ENCODE measurements around the gene DLG4.

The DLG4 gene

DNA sequence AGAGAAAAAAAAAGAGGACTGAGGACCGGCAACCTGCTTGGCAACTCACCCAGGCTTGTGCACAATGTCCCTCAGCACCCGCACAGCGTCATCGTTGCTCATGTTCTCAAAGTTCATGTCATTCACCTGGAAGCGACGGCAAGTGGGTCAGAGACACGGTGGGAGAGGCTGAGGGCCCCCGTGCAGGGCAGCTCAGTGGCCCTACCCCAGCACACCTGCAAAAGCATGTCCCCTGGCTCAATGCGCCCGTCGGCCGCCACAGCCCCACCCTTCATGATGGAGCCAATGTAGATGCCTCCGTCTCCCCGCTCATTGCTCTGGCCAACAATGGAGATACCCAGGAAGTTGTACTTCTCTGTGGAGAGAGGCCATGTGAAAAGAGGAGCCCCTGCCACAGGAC is 9.3 kb upstream of the DLG4 start:
- no peak for DNase-seq

DNA sequence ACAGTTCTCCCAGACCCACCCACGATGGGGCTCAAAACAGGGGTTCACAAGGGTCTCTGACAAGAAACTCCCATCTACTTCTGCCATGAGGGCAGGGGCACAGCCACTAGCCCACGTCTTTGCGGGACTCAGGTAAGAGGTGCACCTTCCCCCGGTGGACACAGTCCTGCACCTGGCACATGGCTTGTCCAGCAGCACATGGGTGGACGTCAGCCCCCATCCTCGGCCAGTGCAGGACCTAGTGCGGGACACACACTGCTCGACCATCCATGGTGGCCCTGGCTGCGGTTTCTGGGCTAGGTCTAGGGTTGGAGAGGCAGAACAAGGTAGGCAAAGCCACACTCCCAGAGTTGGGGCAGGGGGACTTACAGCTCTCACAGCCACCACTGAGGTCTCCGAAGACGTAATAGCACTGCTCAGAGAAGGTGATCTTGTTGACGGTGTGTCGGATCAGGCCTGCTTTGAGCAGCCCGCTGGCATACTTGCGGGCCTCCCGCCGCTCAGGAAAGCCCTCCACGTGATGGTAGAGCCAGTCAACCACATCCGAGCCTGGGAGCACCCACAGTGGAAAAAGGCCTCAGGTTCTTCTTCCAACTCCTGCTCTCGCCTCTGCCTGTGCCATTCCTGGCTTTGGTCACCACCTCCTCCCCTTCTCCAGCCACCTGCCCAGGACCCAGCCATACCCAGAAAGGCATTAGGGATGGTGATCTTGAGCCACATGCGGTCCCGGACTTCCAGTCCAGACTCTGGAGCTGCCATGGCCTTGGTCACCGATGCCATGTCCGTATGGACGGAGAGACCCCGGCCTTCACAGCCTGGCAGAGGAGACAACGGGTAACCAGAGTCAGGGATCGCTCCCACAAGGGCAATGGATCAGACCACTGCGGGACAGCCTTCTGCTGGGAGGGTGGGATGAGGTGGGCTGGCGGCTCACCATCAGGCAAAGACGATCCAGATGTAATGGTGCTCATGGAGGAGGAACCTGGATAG is 7.4 kb upstream of the DLG4 start:
- DNase-seq, result no peak

DNA sequence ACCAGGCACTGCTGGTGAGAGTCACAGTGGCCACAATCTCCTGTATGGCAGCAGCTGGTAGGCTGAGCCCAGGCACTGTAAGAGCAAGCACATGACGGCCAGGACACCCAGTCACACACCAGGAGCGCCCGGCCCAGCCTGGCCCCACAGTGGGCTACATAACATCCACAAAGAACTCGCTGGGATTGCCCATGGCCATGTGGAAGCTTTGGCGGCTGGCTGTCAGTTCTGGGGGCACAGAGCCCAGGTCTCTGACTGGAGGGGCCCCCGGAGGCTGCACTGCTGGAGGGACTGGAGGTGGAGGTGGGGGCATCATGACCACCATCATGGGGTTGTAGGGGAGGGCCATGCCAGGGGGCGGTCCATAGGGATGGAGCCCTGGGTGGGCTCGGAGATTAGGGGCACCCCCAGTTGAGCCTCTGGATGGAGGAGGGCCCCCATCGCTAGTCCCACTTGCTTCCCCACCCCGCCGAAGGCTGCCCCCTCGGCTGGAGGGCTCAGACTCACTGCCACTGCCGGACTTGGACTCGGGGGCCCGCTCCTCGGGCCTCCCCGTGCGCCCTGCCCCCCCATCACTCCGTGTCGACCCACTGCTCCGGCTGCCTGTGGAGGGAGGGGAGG is 6.2 kb upstream of the DLG4 start:
- no peak for DNase-seq

DNA sequence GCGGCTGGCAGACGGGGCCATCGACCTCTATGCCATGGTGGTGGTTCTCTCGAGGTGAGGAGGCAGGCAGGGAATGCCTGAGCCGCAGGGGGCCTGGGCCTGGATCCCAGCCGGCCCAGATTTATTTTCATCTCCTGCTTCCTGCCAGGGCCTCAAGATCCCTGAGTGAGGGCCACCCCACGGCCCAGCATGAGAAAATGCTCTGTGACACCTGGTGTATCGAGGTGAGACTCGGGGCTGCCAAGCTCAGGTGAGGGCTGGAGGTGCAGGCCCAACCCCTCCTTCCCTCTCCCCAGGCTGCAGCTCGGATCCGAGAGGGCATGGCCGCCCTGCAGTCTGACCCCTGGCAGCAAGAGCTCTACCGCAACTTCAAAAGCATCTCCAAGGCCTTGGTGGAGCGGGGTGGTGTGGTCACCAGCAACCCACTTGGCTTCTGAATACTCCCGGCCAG is 5.0 kb upstream of the DLG4 start:
- DNase-seq, result no peak

DNA sequence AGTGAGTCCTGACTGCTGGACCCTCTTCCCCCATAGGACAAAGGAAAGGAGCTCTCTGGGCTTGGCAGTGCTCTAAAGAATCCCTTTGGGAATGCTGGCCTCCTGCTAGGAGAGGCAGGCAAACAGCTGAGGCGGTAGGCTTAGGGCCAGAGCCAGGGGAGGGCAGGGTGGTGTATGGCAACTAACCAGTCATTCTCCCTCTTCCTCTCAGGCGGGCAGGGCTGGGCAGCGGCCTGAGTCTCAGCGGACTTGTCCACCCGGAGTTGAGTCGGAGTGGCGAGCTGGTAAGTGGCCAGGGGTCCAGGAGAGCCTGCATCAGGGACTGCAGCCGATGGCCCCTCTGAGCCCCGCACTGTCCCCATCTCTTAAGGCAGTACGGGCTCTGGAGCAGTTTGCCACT is 4.5 kb upstream of the DLG4 start:
- DNase-seq, result no peak

DNA sequence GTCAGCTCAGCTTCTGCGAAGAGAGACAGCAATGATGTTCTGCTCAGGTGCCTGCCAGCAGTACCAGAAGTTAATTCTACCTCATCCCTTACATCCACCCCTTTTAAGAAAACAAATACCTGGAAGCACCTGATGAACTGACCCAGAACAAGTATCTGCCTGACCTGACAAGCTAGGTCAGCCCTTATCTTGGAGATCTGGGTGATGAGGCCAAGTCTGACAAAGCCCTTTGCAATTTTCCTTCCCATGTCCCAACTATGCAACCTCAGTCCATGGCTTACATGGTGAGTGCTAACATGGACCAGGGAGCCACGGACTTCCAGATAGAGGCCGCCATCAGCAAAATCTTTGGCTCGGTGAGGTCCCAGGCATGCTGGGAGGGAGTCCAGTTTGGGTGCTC is 3.7 kb upstream of the DLG4 start:
- DNase-seq, result no peak

DNA sequence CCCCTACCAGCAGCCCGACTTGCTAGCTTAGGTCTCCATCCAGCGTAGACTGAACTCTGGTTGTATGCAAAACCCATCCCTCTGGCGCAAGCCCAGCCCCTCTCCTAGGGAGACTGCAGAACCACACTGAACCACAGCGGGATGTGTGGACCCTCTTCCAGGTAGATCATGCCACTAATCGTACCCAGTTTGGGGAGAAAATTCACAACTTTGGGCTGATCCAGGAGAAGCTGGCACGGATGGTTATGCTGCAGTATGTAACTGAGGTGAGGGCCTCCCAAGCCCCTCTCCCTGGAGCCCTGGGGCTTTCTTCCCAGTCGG is 3.3 kb upstream of the DLG4 start:
- no peak for DNase-seq

DNA sequence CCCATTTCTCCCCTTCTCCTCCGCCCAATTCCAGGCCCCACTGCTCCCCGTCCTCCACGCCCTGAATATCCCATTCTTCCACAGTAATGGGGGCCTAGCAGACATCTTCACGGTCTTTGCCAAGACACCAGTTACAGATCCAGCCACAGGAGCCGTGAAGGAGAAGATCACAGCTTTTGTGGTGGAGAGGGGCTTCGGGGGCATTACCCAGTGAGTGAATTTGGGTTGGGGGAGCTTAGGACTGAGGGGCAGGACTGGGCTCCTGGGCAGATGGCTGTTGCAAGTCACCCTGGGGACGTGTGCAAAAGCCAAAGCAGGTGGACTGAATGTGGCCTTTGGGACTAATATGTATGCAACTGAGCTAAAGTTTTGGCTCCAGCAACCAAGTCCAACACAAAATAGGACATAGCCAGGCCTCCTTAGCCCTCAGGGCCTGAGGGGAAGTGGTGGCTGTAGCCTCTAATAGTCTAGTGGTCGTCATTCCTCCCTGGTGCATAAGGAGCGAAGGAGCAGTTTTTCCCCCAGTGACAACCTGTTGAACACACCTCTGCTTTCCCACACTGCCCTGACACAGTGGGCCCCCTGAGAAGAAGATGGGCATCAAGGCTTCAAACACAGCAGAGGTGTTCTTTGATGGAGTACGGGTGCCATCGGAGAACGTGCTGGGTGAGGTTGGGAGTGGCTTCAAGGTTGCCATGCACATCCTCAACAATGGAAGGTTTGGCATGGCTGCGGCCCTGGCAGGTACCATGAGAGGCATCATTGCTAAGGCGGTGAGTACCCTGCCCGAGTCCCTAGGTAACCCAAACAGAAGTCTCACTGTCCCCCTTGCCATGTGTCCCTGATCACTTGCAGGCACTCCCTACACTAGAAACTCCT is 2.7 kb upstream of the DLG4 start:
- DNase-seq, result no peak

DNA sequence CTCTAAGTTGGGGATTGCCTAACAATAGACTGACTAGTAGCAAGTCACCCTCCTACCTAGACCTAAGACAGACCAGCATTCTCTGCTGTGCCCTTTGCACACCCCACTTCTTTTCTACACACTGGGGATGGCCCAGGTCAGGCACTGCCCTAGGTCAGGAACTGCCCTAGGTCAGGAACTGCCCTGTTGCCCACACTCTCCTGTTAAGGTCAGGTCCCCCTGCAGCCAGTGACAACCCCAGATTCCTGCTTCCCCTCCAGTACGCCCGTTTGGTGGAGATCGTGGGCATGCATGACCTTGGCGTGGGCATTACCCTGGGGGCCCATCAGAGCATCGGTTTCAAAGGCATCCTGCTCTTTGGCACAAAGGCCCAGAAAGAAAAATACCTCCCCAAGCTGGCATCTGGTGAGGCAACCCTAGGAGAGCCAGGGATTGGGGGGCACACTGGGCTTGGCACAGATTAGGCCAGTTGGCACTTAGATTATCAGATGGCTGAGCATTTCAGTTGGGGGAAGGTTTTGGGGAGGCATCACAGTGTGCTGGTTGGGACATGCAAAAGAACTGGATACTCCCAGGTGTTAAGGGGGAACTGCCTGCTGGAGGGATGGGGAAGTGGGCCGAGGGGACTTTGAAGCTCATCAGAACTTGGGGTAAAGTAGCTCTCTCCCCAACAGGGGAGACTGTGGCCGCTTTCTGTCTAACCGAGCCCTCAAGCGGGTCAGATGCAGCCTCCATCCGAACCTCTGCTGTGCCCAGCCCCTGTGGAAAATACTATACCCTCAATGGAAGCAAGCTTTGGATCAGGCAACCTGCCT is 1.8 kb upstream of the DLG4 start:
- DNase-seq, result no peak

DNA sequence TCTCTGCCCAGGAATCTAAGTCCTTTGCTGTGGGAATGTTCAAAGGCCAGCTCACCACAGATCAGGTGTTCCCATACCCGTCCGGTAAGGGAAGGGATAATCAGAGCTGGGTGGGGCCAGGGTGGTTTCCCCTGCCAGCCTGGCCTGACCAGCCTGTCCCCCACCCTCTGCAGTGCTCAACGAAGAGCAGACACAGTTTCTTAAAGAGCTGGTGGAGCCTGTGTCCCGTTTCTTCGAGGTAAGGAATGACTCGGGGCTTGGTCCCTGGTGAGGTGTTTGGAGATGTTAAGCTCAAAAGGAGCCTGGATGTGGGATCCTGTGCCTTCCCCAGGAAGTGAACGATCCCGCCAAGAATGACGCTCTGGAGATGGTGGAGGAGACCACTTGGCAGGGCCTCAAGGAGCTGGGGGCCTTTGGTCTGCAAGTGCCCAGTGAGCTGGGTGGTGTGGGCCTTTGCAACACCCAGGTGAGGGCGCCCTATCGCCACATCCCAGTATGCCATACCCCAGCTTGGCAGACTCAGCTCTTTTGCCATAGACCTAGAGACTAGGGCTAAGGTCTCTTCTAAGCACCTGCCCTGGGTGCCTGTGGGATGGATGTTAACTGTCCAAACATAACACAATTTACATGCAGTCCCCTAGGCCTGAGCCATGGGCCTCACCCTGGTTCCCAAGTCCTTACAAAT is 1.1 kb upstream of the DLG4 start:
- DNase-seq, result peak; percentile 48 to 55

DNA sequence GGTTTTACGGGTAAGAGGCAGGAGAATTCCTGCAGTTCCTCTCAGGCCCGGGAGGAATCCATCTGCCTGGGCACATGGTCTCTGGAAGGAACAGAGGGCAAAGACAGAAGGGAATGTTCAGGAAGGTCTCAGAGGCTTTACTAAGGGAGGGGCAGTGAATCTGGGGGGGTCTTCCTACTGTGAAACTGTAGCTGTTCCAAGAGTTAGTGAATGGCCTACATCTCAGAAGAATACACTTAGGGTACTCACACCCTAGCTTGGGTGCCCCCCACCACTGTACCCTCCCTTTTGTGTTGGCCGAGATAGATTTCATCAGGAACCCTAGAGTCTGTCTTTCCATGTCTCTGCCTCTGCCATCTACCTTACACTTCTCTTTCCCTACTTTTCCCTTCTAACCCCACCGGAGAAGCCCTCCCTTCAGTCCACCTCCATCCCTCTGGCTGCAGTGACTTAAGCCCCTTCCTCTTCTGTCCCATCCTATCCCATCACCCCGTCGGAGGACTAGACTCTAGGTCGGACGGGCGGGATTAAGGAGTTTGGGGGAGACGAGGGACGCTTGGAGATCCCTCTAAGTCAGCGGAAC is 316 bp downstream of the DLG4 start:
- DNase-seq, result no peak

DNA sequence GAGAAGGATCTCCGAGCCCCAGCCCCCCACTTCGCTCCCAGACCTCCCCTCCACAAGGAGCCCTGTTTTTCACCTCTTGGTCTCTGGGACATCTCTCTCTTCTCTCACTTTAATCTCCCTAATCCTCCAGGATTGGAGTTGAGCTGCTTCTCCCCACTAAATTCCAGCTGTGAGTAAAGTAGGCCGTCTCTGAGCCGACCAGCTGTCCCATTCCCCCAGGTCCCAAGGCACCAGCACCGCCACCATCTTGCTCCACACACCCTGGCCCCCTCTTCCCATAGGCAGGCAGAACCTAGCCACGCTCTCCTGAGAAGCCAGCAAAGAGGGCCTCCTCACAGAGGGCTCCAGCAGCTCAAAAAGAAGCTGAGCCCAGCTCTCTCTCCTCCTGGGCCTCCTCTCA is 878 bp downstream of the DLG4 start:
- no peak for DNase-seq

DNA sequence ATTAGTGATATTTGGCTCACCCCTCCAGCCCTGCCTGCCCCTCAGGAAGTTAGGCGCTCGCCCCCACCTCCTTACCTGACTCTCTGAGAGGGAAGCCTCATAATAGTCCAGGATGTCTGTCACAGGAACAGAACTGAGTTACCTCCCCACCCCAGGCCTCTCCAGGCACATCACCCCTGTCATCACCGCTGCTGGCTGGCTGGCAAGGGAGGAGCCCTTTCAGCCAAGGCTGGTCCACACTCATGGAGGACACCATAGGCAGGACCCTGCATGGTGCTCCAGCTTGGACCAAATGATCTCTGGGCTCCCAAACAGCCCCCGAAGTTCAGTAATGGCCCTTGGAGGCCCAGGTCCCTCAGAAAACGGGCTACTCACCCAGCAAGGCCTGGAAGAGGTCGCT is 1.5 kb downstream of the DLG4 start:
- DNase-seq, result no peak

DNA sequence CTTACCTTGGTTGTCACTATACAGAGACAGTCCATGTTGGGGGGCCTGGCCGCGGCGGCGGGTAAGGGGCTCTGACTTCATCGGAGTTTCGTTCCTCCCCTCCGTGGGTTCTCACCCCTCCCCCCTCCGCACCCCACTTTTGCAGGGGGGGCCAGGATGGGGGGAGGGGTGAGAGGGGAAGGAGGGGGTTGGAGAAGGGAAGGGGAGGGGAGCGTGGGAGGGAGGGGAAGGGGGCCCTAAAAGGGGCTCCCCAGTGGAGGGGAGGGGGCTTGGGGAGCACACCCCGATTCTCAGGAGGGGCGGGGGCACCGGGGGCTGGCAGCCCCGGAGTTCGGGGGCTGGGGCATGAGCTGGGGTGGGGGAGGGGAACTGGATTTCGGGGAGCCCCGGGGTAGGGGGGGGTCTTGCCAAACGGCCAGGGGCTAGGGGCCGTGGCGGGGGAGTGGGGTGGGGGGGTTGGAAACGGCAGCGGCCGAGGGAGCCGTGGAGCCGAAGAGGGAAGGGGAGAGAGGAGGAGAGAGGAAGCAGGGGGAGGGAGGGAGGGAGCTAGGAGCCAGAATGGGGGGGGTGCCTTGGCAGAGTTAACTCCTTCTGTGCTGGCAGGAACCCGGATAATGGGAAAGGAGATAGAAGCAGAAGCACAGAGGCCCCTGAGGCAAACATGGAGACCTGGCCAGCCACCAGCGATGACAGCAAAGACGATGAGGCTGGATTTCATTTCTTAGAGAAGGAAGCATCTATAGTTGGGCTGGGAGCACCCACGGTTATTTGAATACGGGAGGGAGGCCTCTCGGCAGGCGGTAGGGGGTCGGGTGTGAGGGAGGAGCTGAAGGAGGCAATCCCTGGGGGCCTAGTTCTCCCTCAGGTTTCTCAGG is 2.3 kb downstream of the DLG4 start:
- DNase-seq, result no peak

DNA sequence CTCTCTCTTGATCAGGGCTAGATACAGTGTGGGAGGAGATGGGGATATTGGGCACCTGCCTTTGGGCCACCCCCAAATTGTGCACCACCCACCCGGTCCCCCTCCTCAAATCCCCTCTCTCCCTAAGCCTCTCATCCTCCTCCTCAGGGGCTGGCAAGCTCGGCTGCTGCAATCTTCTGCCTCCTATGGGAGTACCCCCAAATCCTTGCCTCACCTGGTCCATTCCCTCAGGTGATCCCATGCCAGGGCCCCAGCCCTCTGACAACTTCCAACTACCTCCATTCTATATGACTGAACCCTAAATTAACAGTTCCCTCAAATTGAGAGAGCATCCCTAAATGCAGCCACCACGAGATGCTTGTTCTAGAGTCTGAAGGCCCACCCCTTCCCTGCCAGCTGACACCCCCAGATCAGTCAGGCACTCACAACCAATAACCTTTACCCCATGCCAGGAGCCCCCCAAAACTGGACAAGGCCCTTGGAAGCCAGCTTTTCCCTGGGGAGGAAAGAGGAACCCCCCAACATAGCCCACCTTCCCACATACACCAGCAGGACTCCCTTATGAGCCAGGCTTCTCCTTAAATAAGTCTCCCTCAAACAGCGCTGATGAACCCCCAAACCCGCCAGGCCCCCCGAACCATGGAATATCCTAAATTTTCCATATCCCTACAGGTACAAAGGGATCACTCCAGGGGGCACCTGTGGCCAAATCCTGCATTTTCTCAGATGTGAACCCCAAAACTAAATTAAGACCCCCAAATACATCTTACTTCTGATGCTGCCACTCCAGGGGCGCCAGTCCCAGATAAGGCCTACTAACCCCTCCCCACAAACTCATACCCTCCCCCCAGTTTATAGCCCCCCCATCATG is 3.2 kb downstream of the DLG4 start:
- DNase-seq, result no peak

DNA sequence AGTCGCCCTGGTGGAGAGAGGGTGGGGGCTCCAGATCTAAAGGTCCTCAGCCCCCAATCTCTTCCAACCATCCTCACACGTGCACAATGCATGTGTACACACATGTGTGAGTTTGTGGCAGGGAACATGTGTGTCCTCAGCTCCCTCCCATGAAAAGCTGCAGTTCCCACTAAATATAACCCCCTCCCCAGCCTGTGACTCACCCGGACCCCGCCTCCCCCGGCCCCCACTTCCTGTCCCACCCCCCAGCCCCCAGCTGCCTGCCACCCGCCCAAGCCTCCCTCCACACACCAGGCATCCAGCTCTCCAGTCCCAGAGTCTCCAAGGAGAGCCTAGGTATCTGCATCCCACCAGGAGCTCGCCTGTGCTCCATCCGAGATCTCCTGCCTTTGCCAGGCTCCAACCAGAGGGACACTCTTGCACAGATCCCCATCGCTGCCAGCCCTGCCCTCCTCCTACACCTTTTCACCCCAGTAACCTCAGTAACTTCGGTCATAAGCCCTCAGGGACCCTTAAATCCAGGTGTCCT is 3.9 kb downstream of the DLG4 start:
- peak in 1 of 2 experiments; percentile 30 for DNase-seq

DNA sequence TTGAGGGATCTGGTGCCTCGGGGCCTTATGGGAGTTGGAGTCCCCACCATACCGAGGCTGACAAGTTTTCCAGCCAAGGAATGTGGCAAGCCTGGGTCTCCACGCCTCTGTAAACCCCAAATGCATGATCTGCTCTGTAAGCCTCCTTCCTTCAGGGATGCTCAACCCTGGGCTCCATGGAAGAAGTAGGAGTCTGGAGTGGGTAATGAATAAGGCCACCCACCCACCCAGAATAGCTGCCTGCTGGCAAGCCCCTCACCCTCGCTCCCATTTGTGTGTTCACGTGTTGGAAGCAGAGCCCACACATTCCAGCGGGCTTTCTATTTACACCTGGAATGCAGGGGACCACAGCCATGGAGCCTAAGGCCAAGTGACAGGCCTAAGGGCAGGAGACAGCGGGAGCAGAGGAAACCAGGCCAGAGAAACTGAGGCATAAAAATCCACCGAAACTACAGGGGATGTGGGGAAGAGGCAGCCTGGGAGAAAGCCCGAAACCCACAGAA is 4.4 kb downstream of the DLG4 start:
- DNase-seq, result no peak

DNA sequence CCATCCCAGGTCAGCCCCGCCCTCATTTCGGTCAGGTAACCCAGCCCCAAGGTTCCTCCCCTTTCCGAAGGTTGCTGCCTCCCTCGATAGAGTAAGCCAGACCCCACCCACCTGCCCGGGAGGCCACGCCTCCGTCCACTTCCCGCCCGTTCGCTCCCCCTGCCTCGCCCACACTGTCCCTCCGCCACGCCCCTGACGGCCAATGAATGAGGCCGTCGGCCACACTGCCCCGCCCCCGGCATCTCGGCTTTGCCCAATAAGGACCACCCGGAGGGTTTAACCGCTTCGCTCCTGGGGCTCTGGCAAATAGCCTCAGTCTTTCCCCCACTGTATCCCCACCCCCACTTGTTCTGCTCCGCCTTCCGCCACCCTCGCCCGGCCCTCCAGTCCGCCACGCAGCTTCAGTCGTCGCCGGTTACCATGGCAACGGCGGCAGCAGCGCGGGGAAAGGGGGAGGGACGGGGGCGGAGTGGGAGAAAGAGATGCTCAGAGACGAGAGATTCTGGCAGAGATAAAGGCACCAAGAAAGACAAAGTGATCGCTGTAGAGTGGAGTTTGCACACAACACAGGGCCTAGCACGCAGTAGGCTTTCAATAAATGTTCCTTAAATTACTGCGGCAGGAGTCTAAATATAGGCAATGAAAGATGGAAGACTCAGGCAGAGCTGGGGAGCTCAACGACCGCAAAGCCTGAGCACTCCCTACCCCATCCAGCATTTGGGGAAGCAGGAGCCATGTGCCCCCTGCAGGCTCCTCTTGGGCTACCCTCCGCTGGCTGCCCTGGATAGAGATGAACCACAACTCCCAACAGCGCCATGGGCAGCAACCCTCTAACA is 5.1 kb downstream of the DLG4 start:
- peak; percentile 99 for DNase-seq

Data from stimulated activated CD4-positive, alpha-beta T cell treated with anti-CD3 and anti-CD28 coated beads, Interleukin-4, amount 100 ng/mL, for 4 hours (primary cell).